NCI-H2227 treated with DMSO at 0.1 percent for 48 hours (cell line): ENCODE data around the gene NUDC.
"Not testable (repeated sequence)": the region's sequence is repeated elsewhere in the genome, so short reads cannot be mapped to it uniquely, and the experiment has no call there.

Experiments used
- DNase-seq: peaks from one replicate; lab custom pipeline; 2025; lab: John Stamatoyannopoulos, UW

The NUDC gene

GRCh38 chr1:26911399-26912146, 10.0 kb upstream of the NUDC start:
- DNase-seq, result no peak

DNA sequence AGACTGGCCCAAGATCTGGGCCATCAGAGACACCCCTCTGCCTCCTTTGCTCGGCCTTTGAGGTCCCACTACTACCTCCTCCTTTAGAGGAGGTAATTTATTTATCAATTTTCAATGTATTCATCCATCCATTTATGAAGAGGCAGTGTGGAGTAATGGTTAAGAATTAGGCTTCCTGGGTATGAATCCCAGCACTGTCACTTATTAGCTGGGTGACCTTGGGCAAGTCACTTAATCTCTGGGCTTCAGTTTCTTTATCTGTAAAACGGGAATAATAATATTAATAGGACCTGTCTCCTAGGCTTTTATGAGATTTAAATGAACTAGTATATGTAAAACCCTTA, 9.4 kb upstream of the NUDC start:
- DNase-seq, result no peak

DNA sequence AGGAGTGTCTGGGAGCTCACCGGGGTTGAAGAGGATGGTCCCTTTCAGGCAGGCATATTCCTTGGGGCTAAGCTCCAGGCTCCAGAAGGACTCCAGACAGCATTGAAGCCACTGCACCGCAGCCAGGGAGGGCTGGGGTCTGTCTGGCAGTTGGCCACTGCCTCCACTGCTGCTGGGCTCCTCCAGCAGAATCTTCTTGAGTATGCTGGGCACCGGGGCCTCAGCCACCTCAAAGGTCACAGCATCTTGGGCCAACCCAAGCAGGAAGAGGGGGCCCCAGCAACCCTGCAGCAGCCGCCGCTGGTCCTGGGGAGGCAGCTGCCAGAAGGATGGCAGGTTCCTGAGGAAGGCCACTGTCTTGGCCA, 8.2 kb upstream of the NUDC start:
- no peak for DNase-seq

- DNase-seq, result no peak
Observed at GRCh38 chr1:26913754-26914619, 7.6 kb upstream of the NUDC start, which contains the start of gene NR0B2. NR0B2 (minus strand) TSS chr1:26913975; CDS start chr1:26913940, 35 bp downstream.

GRCh38 chr1:26915204-26915842, 6.2 kb upstream of the NUDC start:
- DNase-seq, result no peak

GRCh38 chr1:26921126-26921539, 410 bp upstream of the NUDC start:
- DNase-seq, result no peak

DNA sequence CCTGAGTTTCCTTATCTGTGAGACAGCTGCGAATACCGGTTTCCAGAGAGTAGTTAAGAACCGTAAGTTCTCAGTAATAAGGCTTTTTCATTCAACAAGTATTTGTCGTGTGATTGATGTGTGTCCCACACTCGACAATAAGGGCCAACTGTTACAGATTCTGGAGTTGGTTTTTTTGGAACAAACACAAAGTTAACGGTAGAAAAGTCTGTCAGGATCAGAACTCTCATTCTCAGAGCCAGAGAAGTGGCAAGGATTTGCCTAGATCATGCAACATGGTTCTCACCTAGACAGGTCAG, 837 bp downstream of the NUDC start:
- no peak for DNase-seq

- no peak for DNase-seq
Observed at GRCh38 chr1:26922901-26923300, 1.4 kb downstream of the NUDC start.

- no peak for DNase-seq
Observed at GRCh38 chr1:26923711-26924110, 2.2 kb downstream of the NUDC start.

GRCh38 chr1:26932531-26932930, 11.0 kb downstream of the NUDC start:
- DNase-seq, result no peak

DNA sequence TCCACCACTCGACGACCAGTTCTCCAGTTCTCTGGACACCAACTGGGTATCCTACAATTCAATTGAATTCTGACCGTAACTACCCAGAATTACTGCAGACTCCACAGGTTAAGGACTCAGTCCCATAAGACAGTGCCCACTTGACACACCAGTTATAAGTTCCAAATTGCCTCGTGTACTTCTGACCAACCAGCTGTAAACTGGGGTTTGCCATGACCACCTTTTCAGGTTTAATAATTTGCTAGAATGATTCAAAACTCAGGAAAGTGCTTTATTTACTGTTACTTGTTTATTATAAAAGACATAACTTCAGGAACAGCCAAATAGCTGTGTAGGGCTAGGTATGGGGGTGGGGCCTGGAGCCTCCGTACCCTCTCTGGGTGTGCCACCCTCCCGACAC, 15.3 kb downstream of the NUDC start:
- DNase-seq, result no peak

DNA sequence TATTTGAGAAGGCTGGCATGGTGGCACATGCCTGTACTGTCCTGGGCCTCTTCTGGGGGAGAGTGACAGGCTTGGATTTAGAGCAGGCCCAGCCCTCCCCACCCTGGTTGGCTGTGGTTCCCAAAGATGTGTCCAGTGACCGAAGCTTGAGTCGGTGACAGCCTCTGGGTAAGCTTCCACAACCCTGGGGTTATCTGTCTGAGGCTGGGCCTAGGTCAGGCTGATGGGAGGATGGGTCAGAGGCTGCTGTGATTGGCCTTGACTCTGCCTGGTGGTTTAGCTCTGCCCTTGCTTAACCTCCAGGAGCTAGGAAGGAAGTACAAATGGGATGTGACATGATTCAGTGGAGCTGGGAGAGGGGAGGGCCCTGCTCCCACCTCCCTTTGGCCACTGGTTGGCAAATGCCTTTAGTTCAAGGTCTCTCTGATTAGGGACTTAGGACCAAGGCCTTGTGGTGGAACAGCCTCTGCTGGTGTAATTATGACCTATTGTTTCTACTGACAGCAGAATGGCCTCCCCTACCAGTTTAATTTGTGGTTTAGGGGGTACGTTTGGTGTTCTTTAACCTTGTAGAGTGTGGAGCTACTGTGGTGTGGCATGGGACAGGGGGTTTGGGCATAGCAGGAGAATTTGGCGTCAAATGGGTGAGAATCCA, 16.6 kb downstream of the NUDC start:
- DNase-seq, result no peak

- DNase-seq, result no peak
Observed at GRCh38 chr1:26938659-26939025, 17.1 kb downstream of the NUDC start.

GRCh38 chr1:26941311-26941710, 19.8 kb downstream of the NUDC start:
- DNase-seq, result no peak

- DNase-seq, result no peak
Observed at GRCh38 chr1:26942656-26943055, 21.1 kb downstream of the NUDC start.

DNA sequence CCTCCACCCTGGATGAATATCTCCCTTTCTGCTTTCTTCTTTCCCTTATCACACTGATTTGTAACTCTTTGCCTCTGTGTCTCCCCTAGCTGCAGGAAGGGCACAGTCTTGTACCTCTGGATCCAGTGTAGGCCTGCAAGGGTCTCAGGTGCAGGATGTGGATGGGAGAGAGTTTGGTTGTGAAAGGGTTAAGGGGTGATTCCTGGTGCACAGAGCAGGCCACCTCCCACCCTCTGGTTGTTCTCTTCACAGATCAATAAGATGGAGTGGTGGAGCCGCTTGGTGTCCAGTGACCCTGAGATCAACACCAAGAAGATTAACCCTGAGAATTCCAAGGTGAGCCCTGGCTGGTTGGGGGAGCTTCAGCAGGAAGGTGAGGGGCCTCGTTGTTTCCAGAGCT, 23.6 kb downstream of the NUDC start:
- no peak for DNase-seq

DNA sequence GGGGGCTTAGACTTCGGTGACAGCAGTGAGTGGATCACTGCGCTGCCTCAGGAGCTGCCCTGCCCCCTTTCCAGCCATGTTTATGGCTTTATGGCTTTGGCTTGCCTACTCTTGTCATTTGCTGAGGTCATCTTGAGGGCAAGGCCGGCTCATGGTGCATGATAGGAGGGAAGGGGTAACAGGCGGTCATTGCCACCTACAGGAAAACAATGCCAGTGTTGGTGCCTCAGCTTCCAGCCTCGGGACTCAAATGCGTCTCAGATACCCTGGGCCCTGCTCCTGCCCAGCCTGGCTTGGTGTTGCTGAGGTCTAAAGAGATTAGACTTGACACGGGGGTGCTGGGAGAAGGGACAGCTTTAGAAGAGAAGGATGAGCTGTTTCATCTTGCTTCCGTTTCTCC, 24.2 kb downstream of the NUDC start:
- DNase-seq, result no peak

DNA sequence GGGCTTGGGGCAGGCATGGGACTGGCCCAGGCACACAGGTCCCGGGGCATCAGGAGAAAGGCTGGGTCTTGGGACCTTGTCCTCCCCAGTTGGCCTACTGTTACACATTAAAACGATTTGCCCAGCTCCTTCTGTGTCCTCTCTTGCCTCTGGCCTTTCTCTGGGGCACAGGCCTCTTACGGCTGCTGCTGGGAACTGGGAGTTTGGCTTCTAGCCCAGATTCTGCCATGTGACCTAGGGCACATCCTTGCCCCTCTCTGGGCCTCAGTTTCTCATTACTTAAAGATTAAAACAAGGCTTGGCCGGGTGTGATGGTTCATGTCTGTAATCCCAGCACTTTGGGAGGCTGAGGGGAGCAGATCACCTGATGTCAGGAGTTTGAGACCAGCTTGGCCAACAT, 24.7 kb downstream of the NUDC start:
- no peak for DNase-seq

DNA sequence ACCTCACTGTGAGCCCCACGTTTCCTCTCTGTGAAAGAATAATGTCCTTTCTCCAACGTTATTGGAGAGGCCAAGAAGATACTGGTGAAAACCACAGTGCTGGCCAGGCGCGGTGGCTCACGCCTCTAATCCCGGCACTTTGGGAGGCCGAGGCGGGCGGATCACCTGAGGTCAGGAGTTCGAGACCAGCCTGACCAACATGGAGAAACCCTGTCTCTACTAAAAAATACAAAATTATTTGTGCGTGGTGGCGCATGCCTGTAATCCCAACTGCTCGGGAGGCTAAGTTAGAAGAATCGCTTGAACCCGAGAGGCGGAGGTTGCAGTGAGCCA, 27.1 kb downstream of the NUDC start:
- not testable (repeated sequence) for DNase-seq

DNA sequence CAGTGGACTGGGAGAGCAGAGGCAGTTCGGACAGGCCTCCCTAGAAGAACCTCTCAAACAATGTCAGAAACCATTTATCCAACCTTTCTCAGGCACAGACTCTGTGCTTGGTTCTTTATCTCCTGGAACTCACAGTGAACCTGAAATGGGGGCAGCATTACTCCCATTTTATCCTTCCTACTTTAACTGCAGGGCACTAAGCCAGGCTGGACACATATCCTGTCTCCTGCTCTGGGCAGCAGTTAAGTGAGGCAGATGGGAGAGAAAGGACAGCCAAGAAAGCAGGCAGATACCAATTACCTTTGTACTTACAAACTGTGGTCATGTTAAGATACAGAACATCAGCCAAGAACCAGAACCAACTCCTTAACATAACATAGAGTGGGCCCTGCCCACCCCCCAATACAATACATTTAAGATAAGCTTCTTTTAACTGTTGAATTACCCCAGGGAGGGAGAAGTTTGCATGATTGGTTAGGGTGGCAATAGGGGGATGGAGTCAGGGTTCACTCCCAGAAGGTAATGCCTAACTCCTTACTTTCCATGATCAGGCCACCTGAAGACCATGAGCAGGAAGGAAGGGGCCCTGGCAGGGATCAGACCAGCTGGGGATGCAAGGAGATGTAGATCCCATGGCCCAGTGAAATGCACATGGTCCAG, 27.9 kb downstream of the NUDC start:
- no peak for DNase-seq

- no peak for DNase-seq
Observed at GRCh38 chr1:26949926-26950319, 28.4 kb downstream of the NUDC start.

- DNase-seq, result no peak
Observed at GRCh38 chr1:26950602-26951001, 29.1 kb downstream of the NUDC start.
